AML-193 (cell line): ENCODE measurements around the gene RSPH1.
"Not testable (repeated sequence)": the region's sequence is repeated elsewhere in the genome, so short reads cannot be mapped to it uniquely, and the experiment has no call there.

Experiments
- DNase-seq, 2 experiments: peaks; one replicate each; lab custom pipeline; 2025; lab: John Stamatoyannopoulos, UW

Gene RSPH1

GRCh38 chr21:42486072-42486471 is 10.0 kb downstream of the RSPH1 start:
- DNase-seq, result no peak

DNA sequence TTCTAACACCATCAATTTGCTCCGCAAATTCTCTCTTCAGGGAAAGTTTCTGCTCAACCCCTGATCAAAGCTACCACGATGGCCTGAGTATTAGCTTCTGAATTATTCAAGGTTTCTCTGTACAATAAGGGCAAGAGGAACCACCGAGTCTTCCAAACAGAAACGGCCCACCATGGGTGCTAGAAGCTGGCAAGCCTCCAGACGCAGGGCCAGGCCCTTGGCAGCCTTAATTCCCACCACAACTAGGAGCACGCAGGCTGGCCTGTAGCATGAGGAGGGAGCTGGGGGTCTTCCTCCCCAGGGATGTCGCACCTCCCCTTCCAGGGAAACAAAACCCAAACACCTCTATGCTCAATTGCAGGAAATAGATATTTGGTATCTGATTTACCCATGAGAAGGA is 11.1 kb downstream of the RSPH1 start:
- no peak for DNase-seq

DNA sequence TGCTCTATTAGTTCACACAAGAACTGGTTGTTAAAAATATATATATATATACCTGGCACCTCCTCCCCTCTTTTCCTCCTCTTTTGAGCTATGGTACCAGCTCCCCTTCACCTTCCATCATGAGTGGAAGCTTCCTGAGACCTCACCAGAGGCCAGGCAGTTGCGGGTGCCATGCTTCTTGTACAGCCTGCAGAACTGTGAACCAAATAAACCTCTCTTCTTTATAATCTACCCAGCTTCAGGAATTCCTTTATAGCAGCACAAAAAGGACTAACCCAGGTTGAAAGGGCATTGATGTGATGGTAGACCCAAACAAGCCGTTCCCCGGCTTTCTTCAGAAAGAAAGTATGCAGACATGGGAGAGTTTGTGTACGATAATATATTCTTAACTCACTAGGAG is 14.9 kb downstream of the RSPH1 start:
- no peak for DNase-seq

- no peak for DNase-seq
Measured at GRCh38 chr21:42480736-42481135, 15.3 kb downstream of the RSPH1 start.

- DNase-seq, result no peak
Measured at GRCh38 chr21:42479582-42479981, 16.4 kb downstream of the RSPH1 start.

DNA sequence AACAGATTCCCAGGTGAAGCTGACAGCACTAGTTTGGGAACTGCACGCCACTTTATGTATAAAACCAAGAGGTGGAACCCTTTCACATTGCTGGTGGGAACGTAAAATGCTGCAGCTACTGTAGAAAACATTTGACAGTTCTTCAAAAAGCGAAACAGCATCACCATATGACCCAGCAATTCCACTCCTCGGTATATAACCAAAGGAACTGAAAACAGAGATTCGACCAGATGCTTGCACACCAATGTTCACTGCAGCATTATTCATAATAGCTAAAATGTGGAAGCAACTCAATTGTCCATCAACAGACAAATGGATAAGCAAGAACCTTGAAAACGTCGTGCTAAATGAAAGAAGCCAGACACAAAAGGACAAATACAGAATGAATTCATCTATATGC is 17.5 kb downstream of the RSPH1 start:
- DNase-seq, result no peak

GRCh38 chr21:42476388-42477331 is 19.4 kb downstream of the RSPH1 start:
- no peak for DNase-seq

- no peak for DNase-seq
Measured at GRCh38 chr21:42475526-42476387, 20.3 kb downstream of the RSPH1 start.

- DNase-seq, result no peak
Measured at GRCh38 chr21:42475036-42475435, 21.0 kb downstream of the RSPH1 start.

DNA sequence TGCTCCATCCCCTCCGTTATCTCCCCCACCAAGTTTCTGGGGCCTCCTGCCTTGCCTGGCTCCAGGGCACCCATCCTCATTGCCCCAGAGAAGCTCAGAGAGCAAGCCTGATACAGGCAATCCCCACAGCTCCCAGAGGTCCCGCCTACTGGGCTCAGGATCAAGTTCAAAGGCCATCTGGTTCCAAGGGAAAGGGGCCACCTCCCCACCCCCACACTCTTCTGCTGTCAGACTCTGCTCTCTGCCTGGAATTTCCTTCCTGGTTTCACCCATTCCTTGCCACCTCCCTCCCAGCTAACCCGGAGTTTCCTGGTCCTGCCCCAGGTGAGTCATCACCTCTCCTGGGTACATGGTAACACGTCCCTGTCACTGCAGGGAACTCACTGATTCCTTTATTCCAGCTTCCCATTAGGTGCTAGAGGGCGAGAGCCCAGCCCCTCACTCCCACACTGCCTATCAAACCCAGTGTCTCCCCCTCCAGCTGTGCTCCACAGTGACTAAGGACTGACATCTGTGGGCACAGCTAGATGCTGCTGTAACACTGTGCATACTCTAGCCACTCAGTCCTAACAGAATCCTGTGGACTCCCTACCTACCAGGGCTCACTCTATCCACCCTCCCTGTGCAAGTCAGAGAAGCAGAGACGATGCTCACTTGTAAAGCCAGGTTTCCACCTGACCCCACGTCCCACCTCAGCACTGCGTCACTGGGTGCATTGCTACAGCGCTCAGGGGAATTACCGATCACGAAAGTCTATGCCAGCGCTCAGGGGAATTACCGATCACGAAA is 21.8 kb downstream of the RSPH1 start:
- DNase-seq, result no peak

GRCh38 chr21:42473498-42474042 is 22.5 kb downstream of the RSPH1 start:
- no peak for DNase-seq

- DNase-seq, result no peak
Measured at GRCh38 chr21:42472521-42472920, 23.5 kb downstream of the RSPH1 start.

DNA sequence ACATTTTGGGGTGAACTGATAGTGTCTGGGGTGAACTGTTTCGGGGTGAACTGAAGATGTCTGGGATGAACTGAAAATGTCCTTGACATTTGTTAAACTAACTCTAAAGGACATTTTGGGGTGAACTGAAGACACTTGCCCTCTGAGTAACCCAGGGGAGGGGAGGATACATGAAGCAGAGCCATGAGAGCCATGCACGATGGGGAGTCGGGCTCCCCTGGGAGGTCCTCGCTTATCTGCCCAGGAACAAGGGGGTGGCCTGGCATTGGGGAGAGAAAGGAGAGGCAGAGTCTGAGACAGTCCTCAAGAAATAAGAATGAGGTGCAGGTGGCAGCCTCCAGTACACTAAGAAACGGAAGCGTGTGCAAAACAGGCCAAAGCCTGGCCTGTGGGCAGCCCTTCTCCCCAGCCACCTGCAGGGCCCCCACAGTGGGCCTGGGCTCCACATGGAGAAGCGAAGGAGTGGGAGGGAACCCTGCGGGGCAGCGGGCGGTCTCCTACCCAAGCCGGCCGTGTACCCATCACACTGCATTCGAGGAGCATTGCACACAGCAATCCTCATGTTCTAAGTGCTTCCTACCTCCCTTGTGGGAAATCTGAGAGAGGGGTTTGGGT is 24.2 kb downstream of the RSPH1 start:
- DNase-seq, result no peak

- no peak for DNase-seq
Measured at GRCh38 chr21:42471206-42471605, 24.8 kb downstream of the RSPH1 start.

- DNase-seq, result not testable (repeated sequence)
Measured at GRCh38 chr21:42469726-42470125, 26.3 kb downstream of the RSPH1 start.

GRCh38 chr21:42469272-42469671 is 26.8 kb downstream of the RSPH1 start:
- no peak for DNase-seq

DNA sequence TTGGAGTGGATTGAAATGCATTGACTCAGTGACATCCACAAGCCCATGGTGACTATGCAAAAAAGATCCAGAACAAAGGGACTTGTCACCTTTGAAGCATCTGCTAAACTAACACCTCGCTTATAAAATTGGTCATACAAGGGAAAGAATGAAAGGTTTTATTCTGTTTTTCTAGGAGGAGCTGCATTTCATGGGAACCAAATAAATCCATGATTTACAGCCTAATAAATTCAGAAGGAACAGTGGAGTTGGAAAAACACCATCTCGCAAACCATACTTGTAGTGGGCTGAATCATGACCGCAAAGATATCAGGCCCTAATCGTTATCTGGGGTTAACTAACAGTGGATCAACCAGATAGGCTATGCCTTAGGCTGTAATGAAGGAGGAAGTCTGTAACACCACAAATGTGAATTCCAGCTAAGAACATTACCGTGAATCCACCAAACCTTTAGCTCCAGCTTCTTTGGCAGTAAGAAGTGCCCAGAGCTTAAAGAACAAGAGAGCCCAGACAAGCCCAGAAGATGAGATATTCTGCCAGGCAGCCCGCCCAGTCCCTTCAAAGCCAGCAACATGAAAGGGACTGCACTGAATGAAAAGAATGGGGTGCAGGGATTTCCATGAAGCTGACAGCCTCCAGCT is 27.4 kb downstream of the RSPH1 start:
- no peak for DNase-seq

- peak; percentile 66 to 79 for DNase-seq
Measured at GRCh38 chr21:42467140-42467983, 28.7 kb downstream of the RSPH1 start.

DNA sequence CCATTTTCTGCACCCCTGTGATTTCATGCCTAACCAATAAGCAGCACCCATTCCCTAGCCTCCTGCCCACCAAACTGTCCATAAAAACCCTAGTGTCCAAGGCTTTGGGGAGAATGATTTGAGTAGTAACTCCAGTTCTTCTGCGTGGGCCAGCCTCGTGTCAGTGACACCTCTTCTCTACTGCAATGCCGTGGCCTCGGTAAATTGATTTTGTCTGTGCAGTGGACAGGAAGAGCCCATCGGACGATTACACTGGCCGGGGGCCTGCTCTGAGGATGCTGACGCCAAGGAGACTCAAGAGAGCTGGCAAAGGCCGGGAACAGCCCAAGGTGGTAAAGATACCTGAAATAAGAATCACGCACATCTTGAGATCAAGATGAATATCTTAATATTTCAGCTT is 29.3 kb downstream of the RSPH1 start:
- no peak for DNase-seq

- no peak for DNase-seq
Measured at GRCh38 chr21:42465803-42466127, 30.3 kb downstream of the RSPH1 start.
